GM19372 (cell line): ENCODE measurements around the gene SESN1.

Experiments used
- ATAC-seq: cut with Tn5 transposase; IDR thresholded peaks from one replicate; pipeline ENCODE4 v1.9.1; 2021; ENCODE audit warnings: mild to moderate bottlenecking, low read depth, moderate library complexity; ENCODE audit not compliant: unreplicated experiment

Gene SESN1

DNA sequence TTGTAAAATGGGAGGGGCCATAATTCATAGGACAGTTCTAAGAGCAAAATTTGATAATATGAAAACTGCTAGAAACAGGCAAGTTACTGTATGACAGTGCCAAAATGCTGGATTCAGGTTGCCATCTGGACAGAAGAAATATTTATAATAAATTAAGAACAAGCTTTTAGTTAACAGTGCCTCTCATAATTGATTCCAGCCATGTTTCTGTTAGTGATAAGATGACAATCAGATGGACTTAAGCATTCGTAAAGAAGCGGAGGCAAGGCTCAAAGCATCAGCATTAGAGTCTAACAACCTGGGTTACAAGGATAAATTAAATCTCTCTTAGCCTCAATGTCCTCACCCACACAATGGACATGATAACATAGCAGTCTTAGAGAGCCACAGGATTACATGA, 61.0 kb downstream of the SESN1 start:
- ATAC-seq, result no peak

DNA sequence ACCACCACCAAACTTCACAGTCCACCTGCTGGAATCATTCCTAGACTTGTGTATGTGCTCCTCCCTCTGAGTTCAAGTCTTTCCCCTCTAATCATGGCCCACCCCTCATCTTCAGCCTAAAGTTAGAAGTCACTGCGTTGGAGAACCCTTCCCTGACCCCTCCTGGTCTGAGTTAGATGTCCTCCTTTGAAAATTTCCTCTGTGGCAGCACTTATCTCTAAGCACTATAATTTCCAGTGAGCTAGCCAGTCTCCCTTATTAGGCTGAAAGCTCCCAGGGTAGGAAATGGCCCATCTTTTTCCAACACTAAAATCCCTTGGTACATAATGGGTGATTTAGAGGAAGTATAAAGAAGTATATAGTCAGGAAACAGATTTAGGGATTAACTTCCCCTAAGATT, 63.2 kb downstream of the SESN1 start:
- no peak for ATAC-seq

DNA sequence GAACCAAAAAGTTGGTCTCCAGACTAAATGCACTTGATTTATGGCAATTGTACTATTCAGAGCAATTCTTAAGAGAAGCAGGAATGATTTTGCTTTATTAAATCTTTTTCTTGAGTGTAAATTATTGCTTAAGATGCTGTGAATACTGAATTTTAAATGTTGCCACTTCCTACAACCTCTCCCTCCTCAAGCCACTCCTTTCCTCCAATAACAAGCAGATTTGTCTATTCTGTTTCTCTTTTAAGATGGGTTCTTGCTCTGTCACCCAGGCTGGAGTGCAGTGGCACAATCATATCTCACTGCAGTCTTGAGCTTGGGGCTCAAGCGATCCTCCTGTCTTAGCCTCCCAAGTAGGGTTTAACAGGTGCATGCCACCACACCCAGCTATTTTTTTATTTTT, 65.3 kb downstream of the SESN1 start:
- no peak for ATAC-seq

DNA sequence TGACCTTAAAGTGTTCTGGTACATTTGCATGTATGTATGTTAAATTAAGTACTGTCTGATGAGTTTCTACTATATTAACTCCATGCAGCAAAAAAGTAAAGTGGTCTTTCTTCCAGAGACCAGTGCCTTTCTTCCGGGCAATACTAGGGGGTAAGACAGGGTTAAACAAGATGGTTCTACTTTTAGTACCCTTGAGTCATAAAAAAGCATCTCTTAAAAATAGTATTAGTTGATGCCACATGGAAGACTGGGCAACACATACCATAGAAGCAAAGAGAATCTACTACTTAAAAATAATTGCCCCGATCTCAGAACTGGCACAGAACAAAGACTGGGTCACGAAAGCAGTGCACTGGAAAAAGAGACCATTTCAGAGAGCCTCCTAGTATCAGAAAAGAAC, 66.2 kb downstream of the SESN1 start:
- no peak for ATAC-seq

DNA sequence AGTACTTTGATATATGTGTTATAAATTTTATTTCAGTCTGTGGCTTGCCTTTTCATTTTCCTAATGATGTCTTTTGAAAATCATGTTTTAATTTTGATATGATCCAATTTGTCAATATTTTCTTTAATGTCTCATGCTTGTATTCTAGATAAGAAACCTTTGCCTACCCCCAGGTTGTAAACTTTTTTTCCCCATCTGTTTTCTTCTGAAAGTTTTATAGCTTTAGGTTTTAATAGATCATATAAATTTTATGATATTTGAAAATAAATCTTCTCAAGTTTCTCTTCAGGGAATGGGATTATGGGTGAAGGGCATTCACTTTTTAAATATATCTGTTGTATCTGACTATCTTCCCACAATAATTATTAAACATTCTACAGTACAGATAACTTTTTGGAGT, 66.7 kb downstream of the SESN1 start:
- ATAC-seq, result no peak

DNA sequence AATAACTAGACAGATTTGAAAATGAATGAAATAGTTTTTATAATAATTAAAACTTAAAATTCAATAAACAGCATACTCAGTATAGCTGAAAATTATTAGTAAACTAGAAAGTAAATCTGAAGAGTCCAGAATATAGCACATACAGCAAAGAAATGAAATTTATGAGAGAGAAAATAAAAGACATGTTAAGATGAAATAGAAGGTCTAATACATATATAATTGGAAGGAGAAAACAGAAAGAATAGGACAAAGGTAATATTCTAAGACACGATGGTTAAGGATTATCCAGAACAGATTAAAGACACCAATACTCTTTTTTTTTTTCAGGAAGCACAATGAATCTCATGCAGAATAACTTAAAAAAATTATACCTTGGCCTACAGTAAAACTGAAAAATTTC, 69.0 kb downstream of the SESN1 start:
- ATAC-seq, result no peak

DNA sequence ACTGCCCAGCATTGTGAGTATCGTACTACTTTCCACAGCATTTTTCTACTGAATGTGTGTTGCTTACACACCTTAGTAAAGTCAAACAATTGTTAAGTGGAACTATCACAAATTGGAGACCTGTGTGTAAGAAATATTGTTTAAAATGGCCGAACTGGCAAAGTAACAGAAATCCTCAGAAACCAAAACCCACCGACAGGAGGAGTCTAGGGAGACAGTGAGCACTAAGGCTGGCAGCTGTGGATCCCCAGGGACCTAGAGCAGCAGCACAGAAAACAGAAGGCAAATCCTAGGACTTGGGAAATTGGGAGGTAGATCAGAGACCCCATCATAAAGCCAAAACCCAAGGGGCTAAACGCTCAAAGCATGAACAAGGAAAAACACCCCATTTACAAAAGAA, 69.9 kb downstream of the SESN1 start:
- no peak for ATAC-seq

DNA sequence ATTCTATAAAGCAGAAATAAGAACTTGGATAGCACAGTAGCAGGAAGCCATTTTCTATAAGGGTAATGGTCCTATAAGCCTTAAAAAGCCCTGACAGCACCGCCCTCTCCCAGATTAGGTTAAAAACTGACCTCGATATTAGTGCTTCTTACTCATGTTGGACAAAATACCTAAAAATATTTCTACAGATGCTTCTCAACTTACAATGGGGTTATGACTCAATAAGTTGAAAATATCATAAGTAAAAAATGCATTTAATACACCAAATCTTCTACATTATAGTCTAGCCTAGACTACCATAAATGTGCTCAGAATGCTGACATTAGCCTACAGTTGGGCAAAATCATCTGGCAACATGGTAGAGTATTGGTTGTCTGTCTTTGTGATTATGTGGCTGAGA, 70.3 kb downstream of the SESN1 start:
- ATAC-seq, result no peak

DNA sequence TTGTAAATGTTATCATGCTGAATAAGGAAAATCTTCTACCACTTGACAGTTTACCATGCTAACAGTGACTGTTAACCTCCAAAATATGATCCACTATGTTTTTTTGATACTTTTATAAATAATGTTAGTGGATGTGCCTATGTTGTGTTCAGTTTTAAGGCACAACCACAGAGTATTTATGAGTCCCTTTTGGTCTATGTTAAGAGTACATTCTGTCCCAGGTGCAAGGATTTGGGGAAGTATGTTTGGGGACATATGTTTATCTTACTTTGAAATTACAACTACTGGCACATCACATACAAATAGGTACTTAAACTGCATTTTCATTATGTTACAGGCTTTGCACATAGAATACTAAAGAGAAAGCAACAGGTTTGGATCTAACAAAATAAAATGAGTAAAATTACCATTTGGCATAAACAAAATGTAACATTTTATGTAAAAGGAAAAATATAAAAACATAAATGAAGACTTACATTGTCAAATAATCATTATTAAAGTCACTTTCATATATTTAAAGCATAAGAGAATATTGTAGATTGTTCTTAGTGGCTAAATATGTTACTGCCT, 71.2 kb downstream of the SESN1 start:
- no peak for ATAC-seq

DNA sequence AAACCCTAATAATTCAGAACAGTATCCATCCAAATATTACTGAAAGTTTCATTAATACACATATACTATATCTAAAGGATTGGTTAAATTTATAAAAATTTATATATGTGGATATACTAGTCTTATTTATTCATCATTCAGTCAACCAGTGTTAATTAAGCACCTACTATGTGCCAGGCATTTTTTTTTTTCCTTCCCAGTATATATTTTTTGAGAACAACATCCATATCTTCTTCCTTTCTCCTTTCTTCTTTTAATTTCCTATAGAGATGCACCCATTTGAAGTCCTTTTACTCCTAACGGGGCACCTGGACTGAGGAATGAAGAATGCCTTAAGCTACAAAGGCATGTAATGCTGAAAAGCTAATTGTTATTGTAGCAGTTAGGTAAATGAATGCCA, 72.8 kb downstream of the SESN1 start:
- ATAC-seq, result no peak

DNA sequence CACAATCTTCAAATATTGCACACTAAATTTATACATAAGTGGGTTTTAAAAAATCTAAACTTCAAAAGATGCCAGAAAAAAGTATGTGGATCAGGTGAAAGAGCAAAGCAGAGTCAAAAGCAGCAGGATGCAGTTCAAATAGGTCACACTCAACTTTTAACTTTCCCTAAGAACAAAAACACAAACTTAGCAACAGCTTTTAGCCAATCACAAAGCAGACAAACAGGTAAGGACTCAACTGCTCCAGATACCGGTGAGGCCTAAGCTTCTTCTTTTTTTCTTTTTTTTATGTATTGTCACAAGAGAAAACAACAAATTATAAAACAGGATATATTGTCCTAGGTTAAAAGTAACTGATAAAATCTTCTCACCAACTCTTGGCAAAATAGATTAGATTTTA, 74.7 kb downstream of the SESN1 start:
- no peak for ATAC-seq

DNA sequence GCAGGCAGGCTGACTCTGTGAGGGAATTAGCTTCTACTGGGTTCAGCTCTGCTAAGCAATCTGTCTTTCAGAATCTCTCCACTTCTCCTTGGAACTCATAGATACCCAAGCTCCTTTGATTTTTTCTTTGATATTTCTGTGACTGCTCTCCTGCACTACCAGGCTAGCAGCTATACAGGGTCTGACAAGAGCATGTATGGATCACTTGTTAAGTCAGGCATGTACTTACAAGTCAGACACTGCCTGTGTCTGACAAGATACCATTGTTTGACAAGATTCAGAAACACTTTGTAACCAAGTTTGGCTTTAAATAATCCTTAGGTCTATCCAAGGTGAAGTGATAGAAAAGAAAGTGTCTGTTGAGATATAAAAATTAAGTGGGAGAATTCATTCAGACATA, 79.5 kb downstream of the SESN1 start:
- ATAC-seq, result no peak

DNA sequence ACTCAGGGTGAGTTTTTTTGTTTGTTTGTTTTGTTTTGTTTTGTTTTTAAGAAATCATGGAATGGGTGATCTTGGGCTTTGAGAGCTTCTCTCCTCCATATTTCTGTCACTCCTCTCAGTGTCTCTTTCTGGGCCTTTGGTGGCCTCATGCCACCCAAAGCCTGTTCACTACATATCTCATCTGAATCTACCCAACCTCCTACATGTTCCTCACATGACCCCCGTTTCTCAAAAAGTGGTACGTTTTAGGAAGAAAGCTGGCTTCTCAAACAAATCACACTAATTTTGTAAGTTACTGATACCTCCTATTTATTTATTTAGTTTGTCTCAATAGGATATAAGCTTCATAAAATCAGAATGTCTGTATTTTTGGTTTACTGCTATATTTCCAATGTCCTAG, 80.0 kb downstream of the SESN1 start:
- ATAC-seq, result no peak

DNA sequence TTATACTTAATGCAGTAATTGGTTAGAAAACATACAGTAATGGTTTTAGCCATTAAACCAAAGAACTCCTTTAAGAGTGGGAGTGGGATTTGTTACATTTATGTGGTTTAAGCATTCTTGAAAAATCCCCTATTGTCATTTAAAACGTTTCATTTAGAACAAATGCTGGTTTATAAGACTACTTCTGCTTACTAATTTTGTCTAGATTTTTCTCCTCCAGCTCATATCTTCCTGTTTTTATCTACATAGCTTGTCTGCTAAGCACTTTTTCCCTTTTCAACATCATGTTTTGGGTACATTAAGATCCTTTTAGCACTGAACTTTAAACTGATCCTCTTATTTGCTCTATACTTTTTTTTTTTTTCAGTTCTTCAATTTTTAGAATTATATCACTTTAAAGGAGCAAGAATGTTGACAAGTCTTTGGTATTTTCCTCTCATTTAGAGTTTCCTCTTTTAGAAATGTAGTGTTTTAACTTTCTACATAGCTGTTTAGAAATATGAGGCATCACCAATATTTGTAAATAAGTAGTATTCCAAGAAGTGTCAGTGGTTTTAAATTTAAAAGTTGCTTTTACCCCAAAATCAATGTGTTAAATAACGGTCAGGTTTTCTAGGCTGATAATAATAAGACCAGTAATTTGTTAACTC, 80.9 kb downstream of the SESN1 start:
- ATAC-seq, result no peak

DNA sequence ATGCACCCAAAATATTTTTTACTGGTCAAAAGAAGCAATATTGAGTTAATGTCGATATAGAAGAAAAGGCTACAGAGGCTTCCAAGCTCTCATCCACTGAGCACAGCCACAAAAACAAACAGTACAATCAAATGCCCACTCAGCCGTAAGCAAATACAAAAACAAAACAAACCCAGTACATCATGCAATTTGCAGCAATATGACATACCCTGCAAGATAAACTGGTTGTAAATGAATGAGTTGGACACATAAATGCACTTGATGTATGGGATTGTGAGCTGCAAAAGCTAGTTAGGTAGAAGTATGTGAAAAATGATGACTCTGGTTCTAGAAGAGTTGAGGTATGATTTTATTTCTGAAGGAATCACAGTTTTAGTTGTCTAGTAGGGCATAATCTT, 83.9 kb downstream of the SESN1 start:
- ATAC-seq, result no peak

DNA sequence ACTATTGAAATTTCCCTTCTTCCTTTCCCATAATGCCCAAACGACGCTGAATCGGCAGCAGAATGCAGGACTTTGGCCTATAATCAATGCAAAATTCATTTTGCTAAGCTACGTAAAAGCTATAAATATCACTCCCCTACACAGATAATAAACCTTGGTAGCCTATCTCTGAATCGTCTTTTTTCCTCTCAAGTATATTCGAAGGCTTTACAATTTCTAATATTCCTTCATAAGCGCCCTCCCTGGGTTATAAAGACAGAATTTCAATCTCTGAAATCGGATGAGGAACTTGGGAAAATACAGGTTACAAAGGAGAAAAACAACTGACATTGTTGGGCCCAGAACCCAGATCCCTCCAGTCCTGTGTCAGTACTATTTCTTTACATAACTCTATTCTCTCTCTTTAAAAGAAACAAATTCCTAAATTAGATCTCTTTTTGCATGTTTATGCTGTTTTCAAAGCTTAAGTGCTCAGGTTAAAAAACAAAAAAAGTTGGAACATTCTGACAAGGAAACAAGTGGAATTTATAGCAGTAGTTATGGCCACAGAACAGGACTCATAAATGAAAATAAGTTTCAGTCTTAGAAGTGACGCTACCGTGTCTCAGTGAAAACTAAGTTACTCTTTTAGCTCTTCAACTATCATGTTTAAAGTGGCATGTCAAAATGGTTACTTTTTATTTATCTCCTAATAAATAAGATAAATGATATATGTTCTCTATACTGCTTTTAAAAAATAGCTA, 84.5 kb downstream of the SESN1 start:
- no peak for ATAC-seq

DNA sequence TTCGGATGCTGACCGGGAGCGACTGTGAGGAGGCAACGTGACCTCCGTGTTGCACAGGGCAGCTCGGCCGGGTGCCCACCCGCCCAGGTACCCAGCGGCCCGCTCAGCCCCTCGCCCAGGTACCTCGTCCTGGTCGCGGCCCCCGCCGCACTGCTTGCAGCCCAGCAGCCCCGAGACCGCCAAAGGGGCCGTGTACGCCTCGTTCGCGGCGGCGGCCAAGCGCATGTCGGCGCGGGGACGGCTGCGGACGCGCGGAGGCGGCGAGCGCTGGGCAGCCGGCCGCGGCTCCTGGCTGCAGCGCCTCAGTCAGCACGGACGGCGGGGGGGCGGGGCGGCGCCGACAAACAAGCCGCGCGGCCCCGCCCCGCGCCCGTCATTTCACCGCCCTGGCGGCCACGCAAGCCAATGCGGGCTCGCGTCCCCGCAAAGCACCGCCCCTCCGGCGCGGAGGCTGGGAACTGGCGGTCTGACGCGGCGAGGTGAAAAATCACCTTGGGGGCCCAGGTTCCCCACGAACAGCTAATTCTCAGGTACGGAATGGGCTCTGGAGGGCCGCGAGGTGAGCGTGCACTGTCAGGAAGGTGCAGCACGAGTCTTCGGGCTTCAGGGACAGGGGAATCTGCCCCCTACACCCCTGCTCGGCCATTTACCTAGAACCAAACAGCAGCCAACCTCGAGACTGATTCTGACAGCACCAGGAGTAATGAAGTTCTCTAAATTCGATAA, 85.2 kb downstream of the SESN1 start:
- peak; percentile 93 for ATAC-seq

DNA sequence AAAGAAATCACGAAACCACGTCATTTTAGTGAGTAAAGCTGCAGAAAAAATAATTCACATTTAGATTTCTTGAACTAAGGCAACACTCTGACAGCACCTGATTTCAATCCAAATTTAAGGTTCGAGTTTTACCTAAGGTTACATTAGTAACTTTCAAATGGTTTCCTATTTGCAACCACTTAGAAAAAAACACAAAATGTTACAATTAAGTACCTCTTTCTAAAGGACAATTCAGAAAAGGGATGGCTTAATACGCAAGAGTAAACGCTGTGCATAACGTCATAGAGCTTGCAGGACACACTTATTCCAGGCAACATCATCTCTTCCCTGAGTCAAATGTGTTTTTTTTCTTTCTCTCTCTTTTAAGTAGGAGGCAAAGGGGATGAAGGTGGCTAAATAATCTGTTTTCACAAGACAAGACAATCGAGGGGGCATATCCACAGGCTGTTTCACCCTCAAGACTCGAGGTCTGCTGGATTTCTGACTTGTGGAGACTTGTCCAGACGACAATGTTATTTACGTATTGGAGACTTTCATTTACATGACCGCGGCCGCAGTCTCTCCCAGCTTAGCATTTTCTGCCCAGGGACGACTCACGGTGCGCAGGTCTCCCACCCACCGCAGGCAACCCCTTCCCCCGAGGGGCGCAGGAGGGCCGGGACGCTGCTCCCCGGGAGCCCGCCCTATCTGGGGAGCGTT, 86.0 kb downstream of the SESN1 start:
- ATAC-seq, result peak; percentile 22

DNA sequence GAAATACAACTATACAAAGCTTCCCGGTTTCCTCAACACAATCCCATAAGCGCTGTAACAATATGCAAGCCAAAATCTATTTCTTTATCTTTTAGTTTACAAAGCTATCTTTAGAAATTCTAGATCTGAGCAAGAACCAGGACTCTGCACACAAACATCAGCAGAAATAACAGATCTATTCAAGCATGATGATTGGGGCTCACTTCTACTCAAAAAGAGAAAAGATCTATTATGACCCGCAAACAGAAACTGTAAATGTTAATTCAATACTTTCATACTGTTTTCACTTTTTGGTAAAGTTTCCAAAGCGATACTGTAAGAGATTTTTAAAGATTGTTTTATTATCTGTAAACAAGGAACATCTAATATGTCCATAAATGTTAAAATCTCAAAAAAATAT, 86.6 kb downstream of the SESN1 start:
- ATAC-seq, result no peak

DNA sequence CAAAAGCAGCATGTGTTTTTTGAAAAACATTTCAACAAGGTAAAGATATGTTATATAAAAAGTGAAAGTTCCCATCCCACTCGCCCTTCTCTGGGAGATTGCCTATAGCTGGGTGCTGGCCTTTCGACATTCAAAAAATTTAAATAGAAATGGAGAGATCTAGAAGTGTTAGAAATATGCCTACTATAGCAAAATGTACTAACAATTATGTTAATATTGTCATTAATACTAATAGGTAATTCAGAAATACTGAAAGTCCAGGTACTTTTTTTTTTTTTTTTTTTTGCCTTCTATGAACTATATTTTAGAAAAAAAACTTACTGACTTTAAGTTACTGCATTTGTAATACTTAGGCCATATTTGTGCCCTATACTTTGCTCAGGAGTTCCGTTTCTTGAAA, 87.1 kb downstream of the SESN1 start:
- no peak for ATAC-seq

DNA sequence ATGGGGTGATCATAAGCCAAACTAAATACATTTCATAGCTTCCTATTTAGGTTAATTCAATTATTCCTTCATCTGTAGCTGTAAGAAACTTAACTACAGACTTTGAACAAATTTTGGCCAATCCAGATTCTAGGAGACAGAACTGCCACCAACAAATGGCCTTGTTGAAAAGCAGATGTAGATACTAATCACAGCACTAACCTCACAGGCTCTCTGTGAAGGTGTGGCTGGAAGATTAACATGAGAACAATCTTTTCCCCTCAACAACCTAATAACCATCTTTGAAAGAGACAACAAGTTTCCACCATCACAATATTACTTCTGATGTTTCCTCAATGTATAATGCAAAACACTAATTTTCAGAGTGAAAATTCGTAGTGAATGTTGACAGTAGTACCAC, 87.8 kb downstream of the SESN1 start:
- ATAC-seq, result no peak
